Measurements from ENCODE around the gene PTP4A1.

DNA sequence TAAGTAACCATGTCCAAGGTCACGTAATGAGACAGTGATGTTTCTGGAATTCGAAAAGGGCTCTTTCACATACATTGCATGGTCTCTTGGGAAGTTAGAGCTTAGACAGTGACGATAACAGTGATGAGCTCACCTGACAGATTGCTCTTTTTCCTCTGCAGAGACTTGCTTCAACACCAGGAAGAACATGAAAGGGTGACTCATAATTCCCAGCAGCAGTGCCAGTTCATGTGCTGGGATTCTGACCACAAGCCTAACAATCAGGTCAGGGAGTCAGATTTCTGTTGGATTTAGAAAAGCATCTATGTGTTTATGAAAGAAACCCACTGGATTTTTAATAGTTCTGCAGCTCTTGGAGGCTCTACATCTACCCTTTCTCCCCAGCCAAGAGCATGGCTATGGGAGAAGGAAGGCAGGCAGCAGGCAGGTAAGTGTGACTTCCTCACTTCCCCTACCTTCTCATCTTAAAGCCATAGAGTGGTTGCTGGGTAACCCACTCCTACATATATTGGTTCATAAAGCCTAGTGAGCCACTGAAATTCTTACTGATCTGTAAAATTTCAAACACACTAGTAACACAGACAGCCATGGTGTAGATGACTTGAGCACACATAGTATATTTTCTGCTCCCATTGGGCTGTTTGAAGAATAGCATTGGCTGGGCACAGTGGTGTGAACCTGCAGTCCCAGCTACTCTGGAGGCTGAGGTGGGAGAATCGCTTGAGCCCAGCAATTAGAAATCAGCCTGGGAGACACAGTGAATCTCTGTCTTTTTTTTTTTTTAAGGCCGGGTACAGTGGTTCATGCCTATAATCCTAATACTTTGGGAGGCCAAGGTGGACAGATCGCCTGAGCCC is 44.4 kb upstream of the PTP4A1 start:
- TF ChIP-seq CTCF (IDR thresholded peaks at IDR 0.05): no peak
- TF ChIP-seq EP300 (IDR thresholded peaks at IDR 0.05): no peak
- TF ChIP-seq POLR2A (IDR thresholded peaks at IDR 0.05): no peak

All from gastroesophageal sphincter (tissue), 3 donors.